ENCODE data around the gene RNF115.

DNA sequence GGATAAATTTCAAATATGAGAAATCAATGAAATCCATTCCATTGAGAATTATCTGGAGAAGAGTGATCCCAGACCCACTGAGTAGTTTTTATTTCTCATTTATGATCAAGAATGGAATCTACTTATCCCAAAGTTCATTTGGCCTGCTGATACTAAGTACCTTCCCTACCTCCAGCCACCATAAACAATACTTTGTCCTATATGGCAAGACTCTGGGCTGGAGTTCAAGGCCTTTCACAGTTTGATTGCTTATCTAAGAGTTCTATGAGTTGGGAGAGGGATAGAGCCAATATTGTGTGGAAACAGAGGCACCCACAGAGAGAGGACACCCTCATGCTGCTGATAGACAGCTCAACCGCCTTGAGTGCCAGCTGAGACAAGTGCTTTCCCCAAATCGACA lies 121.8 kb downstream of the RNF115 start:
- TF ChIP-seq, protein P1, sequence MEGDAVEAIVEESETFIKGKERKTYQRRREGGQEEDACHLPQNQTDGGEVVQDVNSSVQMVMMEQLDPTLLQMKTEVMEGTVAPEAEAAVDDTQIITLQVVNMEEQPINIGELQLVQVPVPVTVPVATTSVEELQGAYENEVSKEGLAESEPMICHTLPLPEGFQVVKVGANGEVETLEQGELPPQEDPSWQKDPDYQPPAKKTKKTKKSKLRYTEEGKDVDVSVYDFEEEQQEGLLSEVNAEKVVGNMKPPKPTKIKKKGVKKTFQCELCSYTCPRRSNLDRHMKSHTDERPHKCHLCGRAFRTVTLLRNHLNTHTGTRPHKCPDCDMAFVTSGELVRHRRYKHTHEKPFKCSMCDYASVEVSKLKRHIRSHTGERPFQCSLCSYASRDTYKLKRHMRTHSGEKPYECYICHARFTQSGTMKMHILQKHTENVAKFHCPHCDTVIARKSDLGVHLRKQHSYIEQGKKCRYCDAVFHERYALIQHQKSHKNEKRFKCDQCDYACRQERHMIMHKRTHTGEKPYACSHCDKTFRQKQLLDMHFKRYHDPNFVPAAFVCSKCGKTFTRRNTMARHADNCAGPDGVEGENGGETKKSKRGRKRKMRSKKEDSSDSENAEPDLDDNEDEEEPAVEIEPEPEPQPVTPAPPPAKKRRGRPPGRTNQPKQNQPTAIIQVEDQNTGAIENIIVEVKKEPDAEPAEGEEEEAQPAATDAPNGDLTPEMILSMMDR (IDR thresholded peaks at IDR 0.05): no peak
- no peak for TF ChIP-seq EP300 (IDR thresholded peaks at IDR 0.05)

All from tibial nerve (tissue), 4 donors.